Measurements from ENCODE around the gene TEX50.
"Not testable (repeated sequence)": the region's sequence is repeated elsewhere in the genome, so short reads cannot be mapped to it uniquely, and the experiment has no call there.

The TEX50 gene

GRCh38 chr1:173635116-173635515 is at the start of gene TEX50:
Gene TEX50 (plus strand): TSS chr1:173635338. CDS start chr1:173635522, 184 bp downstream.
- in situ Hi-C loops (cut with MboI; ENCODE audit: low sequenced_read_pairs), result no loop called here

GRCh38 chr1:173590557-173590956 is 44.6 kb upstream of the TEX50 start:
- in situ Hi-C loops (cut with MboI; ENCODE audit: low sequenced_read_pairs), result no loop called here

- in situ Hi-C loops (cut with MboI; ENCODE audit: low sequenced_read_pairs), result not testable (repeated sequence)
Observed at GRCh38 chr1:173591138-173591537, 44.0 kb upstream of the TEX50 start.

GRCh38 chr1:173596097-173596825 is 38.9 kb upstream of the TEX50 start:
- in situ Hi-C loops (cut with MboI; ENCODE audit: low sequenced_read_pairs), result no loop called here

GRCh38 chr1:173601588-173601987 is 33.5 kb upstream of the TEX50 start:
- in situ Hi-C loops (cut with MboI; ENCODE audit: low sequenced_read_pairs), result no loop called here

- in situ Hi-C loops (cut with MboI; ENCODE audit: low sequenced_read_pairs), result no loop called here
Observed at GRCh38 chr1:173603056-173603591, 32.0 kb upstream of the TEX50 start, which contains the start of gene SLC9C2. Gene SLC9C2 (minus strand): TSS chr1:173603072. CDS start chr1:173601776, 1,296 bp downstream.

GRCh38 chr1:173608503-173609216 is 26.5 kb upstream of the TEX50 start:
- in situ Hi-C loops (cut with MboI; ENCODE audit: low sequenced_read_pairs), result no loop called here

GRCh38 chr1:173613086-173613485 is 22.1 kb upstream of the TEX50 start:
- in situ Hi-C loops (cut with MboI; ENCODE audit: low sequenced_read_pairs), result not testable (repeated sequence)

- in situ Hi-C loops (cut with MboI; ENCODE audit: low sequenced_read_pairs), result no loop called here
Observed at GRCh38 chr1:173616859-173617258, 18.3 kb upstream of the TEX50 start.

GRCh38 chr1:173627269-173627668 is 7.9 kb upstream of the TEX50 start:
- in situ Hi-C loops (cut with MboI; ENCODE audit: low sequenced_read_pairs), result no loop called here

- in situ Hi-C loops (cut with MboI; ENCODE audit: low sequenced_read_pairs), result no loop called here
Observed at GRCh38 chr1:173628888-173629287, 6.2 kb upstream of the TEX50 start.

GRCh38 chr1:173637236-173638042 is 2.3 kb downstream of the TEX50 start:
- in situ Hi-C loops (cut with MboI; ENCODE audit: low sequenced_read_pairs), result not testable (repeated sequence)

- in situ Hi-C loops (cut with MboI; ENCODE audit: low sequenced_read_pairs), result no loop called here
Observed at GRCh38 chr1:173638043-173639021, 3.2 kb downstream of the TEX50 start.

- in situ Hi-C loops (cut with MboI; ENCODE audit: low sequenced_read_pairs), result no loop called here
Observed at GRCh38 chr1:173639102-173639501, 4.0 kb downstream of the TEX50 start.

GRCh38 chr1:173642450-173643139 is 7.5 kb downstream of the TEX50 start:
- in situ Hi-C loops (cut with MboI; ENCODE audit: low sequenced_read_pairs), result not testable (repeated sequence)

GRCh38 chr1:173646656-173647055 is 11.5 kb downstream of the TEX50 start:
- in situ Hi-C loops (cut with MboI; ENCODE audit: low sequenced_read_pairs), result no loop called here

GRCh38 chr1:173648880-173649605 is 13.9 kb downstream of the TEX50 start:
- in situ Hi-C loops (cut with MboI; ENCODE audit: low sequenced_read_pairs), result no loop called here

- in situ Hi-C loops (cut with MboI; ENCODE audit: low sequenced_read_pairs), result no loop called here
Observed at GRCh38 chr1:173660306-173660705, 25.2 kb downstream of the TEX50 start.

- in situ Hi-C loops (cut with MboI; ENCODE audit: low sequenced_read_pairs), result no loop called here
Observed at GRCh38 chr1:173661271-173661670, 26.1 kb downstream of the TEX50 start.

All from HL-60/S4 treated with phorbol 12-myristate 13-acetate at 8.2 ng/mL for 4 days and 3 days (cell line).